ENCODE measurements around the gene CDH22.
A peak's percentile ranks its signal among the peaks of the same experiment; 100 is the strongest.

Gene CDH22

DNA sequence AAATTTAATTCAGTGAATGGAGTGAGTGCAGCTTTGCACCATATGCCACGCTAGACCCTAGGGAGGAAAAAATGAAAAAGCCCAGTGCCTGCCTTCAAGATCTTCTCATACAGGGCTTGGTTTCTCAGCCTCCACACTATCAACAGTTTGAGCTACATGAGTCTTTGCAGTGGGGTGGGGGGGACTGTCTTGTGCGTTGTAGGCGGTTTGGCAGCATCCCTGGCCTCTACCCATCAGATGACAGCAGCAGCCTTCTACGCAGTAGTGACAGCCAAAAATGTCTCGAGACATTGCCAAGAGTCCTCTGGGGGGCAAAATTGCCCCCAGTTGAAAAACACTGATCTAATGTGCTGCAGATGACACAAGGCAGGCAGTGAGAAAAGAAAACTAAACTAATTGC lies 6.2 kb downstream of the CDH22 start:
- Histone ChIP-seq H3K14ac (ENCODE audit: low read length) (no peak overlapping the region), H3K4me1 (ENCODE audit: control insufficient read depth in 2 of 2, insufficient read depth in 1 of 2, low read depth in 1 of 2, low read length in 2 of 2) (no peaks in the 10 kb centered on the region), H3K4me2 (ENCODE audit: insufficient read depth, low read length, poor library complexity, severe bottlenecking) (no peak overlapping the region), H3K9ac (ENCODE audit: low read depth, low read length, poor library complexity) (no peak overlapping the region), H4K8ac (ENCODE audit: low read depth, low read length) (no peak overlapping the region), H4K91ac (ENCODE audit: low read depth, low read length, poor library complexity) (no peak overlapping the region), H3K4ac (ENCODE audit: low read length) (no peak overlapping the region), H3K79me1 (ENCODE audit: low read depth, low read length) (no peaks in the 10 kb centered on the region), H3K27ac (replicated peaks; ENCODE audit: low read length) (no peak overlapping the region), H3K18ac (ENCODE audit: low read length) (no peak overlapping the region), H2BK12ac (ENCODE audit: low read length) (no peak overlapping the region), H3K27me3 (ENCODE audit: control insufficient read depth in 3 of 3, insufficient read depth in 3 of 3, low read depth in 1 of 3, low read length in 3 of 3) (peaks cover under 1 to 74% (median 15%) of the 10 kb centered on the region in 3 experiments), H2BK5ac (ENCODE audit: low read length) (no peak overlapping the region), H2AK5ac (ENCODE audit: low read depth, low read length) (no peak overlapping the region), H2BK120ac (ENCODE audit: low read depth, low read length) (no peak overlapping the region), H3K36me3 (replicated peaks in 1 of 2; ENCODE audit: control insufficient read depth in 2 of 2, insufficient read depth in 2 of 2, low read length in 2 of 2) (no peaks in the 10 kb centered on the region), H3K9me3 (replicated peaks in 1 of 2; ENCODE audit: control insufficient read depth in 2 of 2, insufficient read depth in 1 of 2, low read depth in 1 of 2, low read length in 2 of 2) (no peaks in the 10 kb centered on the region), H3K4me3 (ENCODE audit: low read length in 2 of 2) (no peak overlapping the region), H2BK15ac (ENCODE audit: low read length) (no peak overlapping the region), H2AFZ (ENCODE audit: low read length) (no peak overlapping the region), H3K23ac (ENCODE audit: low read depth, low read length, poor library complexity) (no peak overlapping the region)
- no peak for DNase-seq (ENCODE audit: low spot score)
- WGBS, 2 donors (ENCODE audit: extremely low coverage in 2 of 2, insufficient read length in 2 of 2, insufficient replicate concordance in 1 of 2), result no CpG with 5 or more reads among the region's 5 CpGs

DNA sequence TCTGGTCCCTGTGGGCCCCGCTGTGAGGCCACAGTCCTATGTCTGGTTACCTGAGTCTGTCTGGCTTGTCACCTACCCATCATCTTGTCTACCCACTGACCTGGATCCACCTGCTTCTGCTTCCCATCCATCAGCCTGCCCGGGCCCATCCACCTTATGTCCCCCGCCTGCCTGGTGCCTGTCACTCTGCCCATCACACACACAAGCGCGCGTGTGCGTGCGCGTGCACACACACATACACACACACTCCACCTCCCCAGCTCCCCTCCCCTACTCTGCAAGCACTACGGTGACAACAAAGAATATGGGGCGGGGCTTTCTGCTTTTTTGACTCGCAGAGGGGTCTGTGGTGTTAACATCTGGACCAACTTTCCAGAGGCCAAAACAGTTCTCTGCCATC lies 8.0 kb downstream of the CDH22 start:
- Histone ChIP-seq H4K8ac (ENCODE audit: low read depth, low read length) (no peak overlapping the region), H3K23ac (ENCODE audit: low read depth, low read length, poor library complexity) (peak overlapping the region; percentile 46), H4K91ac (ENCODE audit: low read depth, low read length, poor library complexity) (peak overlapping the region; percentile 19), H3K27me3 (ENCODE audit: control insufficient read depth in 3 of 3, insufficient read depth in 3 of 3, low read depth in 1 of 3, low read length in 3 of 3) (peaks cover 0 to 71% (median 2%) of the 10 kb centered on the region in 3 experiments), H3K4me3 (ENCODE audit: low read length in 2 of 2) (no peak overlapping the region), H3K14ac (ENCODE audit: low read length) (peak overlapping the region; percentile 32), H2BK120ac (ENCODE audit: low read depth, low read length) (no peak overlapping the region), H3K4me1 (ENCODE audit: control insufficient read depth in 2 of 2, insufficient read depth in 1 of 2, low read depth in 1 of 2, low read length in 2 of 2) (peaks cover 0 to 5% of the 10 kb centered on the region in 2 donors), H3K36me3 (replicated peaks in 1 of 2; ENCODE audit: control insufficient read depth in 2 of 2, insufficient read depth in 2 of 2, low read length in 2 of 2) (no peaks in the 10 kb centered on the region), H2AFZ (ENCODE audit: low read length) (no peak overlapping the region), H2AK5ac (ENCODE audit: low read depth, low read length) (no peak overlapping the region), H3K4me2 (ENCODE audit: insufficient read depth, low read length, poor library complexity, severe bottlenecking) (no peak overlapping the region), H2BK15ac (ENCODE audit: low read length) (peak overlapping the region; percentile 32), H3K79me1 (ENCODE audit: low read depth, low read length) (no peaks in the 10 kb centered on the region), H3K18ac (ENCODE audit: low read length) (no peak overlapping the region), H3K9ac (ENCODE audit: low read depth, low read length, poor library complexity) (peak overlapping the region; percentile 24), H3K4ac (ENCODE audit: low read length) (no peak overlapping the region), H3K27ac (replicated peaks; ENCODE audit: low read length) (no peak overlapping the region), H2BK5ac (ENCODE audit: low read length) (no peak overlapping the region), H3K9me3 (replicated peaks in 1 of 2; ENCODE audit: control insufficient read depth in 2 of 2, insufficient read depth in 1 of 2, low read depth in 1 of 2, low read length in 2 of 2) (no peaks in the 10 kb centered on the region), H2BK12ac (ENCODE audit: low read length) (no peak overlapping the region)
- no peak for DNase-seq (ENCODE audit: low spot score)
- WGBS, 2 donors (ENCODE audit: extremely low coverage in 2 of 2, insufficient read length in 2 of 2, insufficient replicate concordance in 1 of 2), result no CpG with 5 or more reads among the region's 12 CpGs

DNA sequence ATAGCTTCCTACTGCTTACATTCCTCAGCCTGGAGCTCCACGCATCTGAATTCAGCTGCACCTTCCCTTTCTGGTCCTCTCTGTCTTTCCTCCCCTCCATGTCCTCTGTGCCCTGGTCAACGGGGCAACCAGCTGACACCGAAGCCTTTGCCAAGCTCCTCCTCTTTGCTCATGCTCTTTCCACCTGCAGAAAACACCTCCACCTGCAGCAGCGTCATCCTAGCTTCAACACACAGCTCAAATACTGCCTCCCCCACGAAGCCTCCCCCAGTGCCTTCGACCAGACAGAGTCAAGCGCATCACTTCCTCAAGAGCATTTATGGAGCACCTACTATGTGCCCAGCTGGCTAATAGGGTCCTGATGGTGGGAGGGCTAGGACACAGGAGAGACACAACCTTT lies 9.2 kb downstream of the CDH22 start:
- H2AK5ac ChIP-seq (ENCODE audit: low read depth, low read length), result no peak overlapping the region
- H3K4ac ChIP-seq (ENCODE audit: low read length), result no peak overlapping the region
- H2BK12ac ChIP-seq (ENCODE audit: low read length), result no peak overlapping the region
- no peak overlapping the region for H4K8ac ChIP-seq (ENCODE audit: low read depth, low read length)
- H3K9me3 ChIP-seq (replicated peaks in 1 of 2; ENCODE audit: control insufficient read depth in 2 of 2, insufficient read depth in 1 of 2, low read depth in 1 of 2, low read length in 2 of 2), result no peaks in the 10 kb centered on the region
- no peak overlapping the region for H3K9ac ChIP-seq (ENCODE audit: low read depth, low read length, poor library complexity)
- H3K27ac ChIP-seq (replicated peaks; ENCODE audit: low read length), result no peak overlapping the region
- H4K91ac ChIP-seq (ENCODE audit: low read depth, low read length, poor library complexity), result no peak overlapping the region
- WGBS, 2 donors (ENCODE audit: extremely low coverage in 2 of 2, insufficient read length in 2 of 2, insufficient replicate concordance in 1 of 2), result no CpG with 5 or more reads among the region's 7 CpGs
- H2BK15ac ChIP-seq (ENCODE audit: low read length), result no peak overlapping the region
- H2AFZ ChIP-seq (ENCODE audit: low read length), result no peak overlapping the region
- H3K4me1 ChIP-seq (ENCODE audit: control insufficient read depth in 2 of 2, insufficient read depth in 1 of 2, low read depth in 1 of 2, low read length in 2 of 2), result peaks cover 0 to 8% of the 10 kb centered on the region in 2 donors
- H2BK120ac ChIP-seq (ENCODE audit: low read depth, low read length), result no peak overlapping the region
- H3K36me3 ChIP-seq (replicated peaks in 1 of 2; ENCODE audit: control insufficient read depth in 2 of 2, insufficient read depth in 2 of 2, low read length in 2 of 2), result no peaks in the 10 kb centered on the region
- DNase-seq (ENCODE audit: low spot score), result no peak
- no peak overlapping the region for H3K4me2 ChIP-seq (ENCODE audit: insufficient read depth, low read length, poor library complexity, severe bottlenecking)
- no peak overlapping the region for H3K18ac ChIP-seq (ENCODE audit: low read length)
- H3K4me3 ChIP-seq (ENCODE audit: low read length in 2 of 2), result peak overlapping the region in 1 of 2 donors; percentile 23
- no peak overlapping the region for H2BK5ac ChIP-seq (ENCODE audit: low read length)
- H3K79me1 ChIP-seq (ENCODE audit: low read depth, low read length), result no peaks in the 10 kb centered on the region
- no peak overlapping the region for H3K14ac ChIP-seq (ENCODE audit: low read length)
- peaks cover 0 to 70% (median 0%) of the 10 kb centered on the region in 3 experiments for H3K27me3 ChIP-seq (ENCODE audit: control insufficient read depth in 3 of 3, insufficient read depth in 3 of 3, low read depth in 1 of 3, low read length in 3 of 3)
- no peak overlapping the region for H3K23ac ChIP-seq (ENCODE audit: low read depth, low read length, poor library complexity)

DNA sequence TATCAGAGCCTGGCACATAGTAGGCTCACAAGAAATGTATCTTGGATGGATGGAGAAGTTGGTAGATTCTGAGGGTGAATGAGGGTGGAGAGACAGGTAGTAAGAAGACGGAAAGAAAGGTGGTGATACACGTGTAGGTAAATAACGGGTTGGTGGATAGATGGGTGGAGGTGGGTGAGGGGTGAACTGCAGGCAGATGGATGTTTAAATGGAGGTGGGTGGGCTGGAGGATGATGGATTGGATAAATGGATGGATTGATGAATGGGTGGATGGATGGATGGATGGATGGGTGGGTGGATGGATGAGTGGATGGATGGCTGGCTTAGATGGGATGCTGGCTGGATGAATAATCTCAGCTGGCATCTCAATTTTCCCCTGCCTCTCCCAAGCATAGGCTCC lies 9.9 kb downstream of the CDH22 start:
- no peak overlapping the region for H3K4ac ChIP-seq (ENCODE audit: low read length)
- H3K4me3 ChIP-seq (ENCODE audit: low read length in 2 of 2), result no peak overlapping the region
- no peak overlapping the region for H2AK5ac ChIP-seq (ENCODE audit: low read depth, low read length)
- no peak overlapping the region for H2BK5ac ChIP-seq (ENCODE audit: low read length)
- H2BK12ac ChIP-seq (ENCODE audit: low read length), result no peak overlapping the region
- no peak overlapping the region for H3K4me2 ChIP-seq (ENCODE audit: insufficient read depth, low read length, poor library complexity, severe bottlenecking)
- H3K18ac ChIP-seq (ENCODE audit: low read length), result no peak overlapping the region
- H4K8ac ChIP-seq (ENCODE audit: low read depth, low read length), result no peak overlapping the region
- H3K79me1 ChIP-seq (ENCODE audit: low read depth, low read length), result no peaks in the 10 kb centered on the region
- H3K14ac ChIP-seq (ENCODE audit: low read length), result no peak overlapping the region
- H4K91ac ChIP-seq (ENCODE audit: low read depth, low read length, poor library complexity), result no peak overlapping the region
- H3K27me3 ChIP-seq (ENCODE audit: control insufficient read depth in 3 of 3, insufficient read depth in 3 of 3, low read depth in 1 of 3, low read length in 3 of 3), result peaks cover 0 to 65% (median 0%) of the 10 kb centered on the region in 3 experiments
- no peak overlapping the region for H3K23ac ChIP-seq (ENCODE audit: low read depth, low read length, poor library complexity)
- no peak overlapping the region for H2BK120ac ChIP-seq (ENCODE audit: low read depth, low read length)
- peaks cover 0 to 8% of the 10 kb centered on the region in 2 donors for H3K4me1 ChIP-seq (ENCODE audit: control insufficient read depth in 2 of 2, insufficient read depth in 1 of 2, low read depth in 1 of 2, low read length in 2 of 2)
- no peak overlapping the region for H3K9ac ChIP-seq (ENCODE audit: low read depth, low read length, poor library complexity)
- no peak overlapping the region for H2AFZ ChIP-seq (ENCODE audit: low read length)
- DNase-seq (ENCODE audit: low spot score), result no peak
- no peaks in the 10 kb centered on the region for H3K36me3 ChIP-seq (replicated peaks in 1 of 2; ENCODE audit: control insufficient read depth in 2 of 2, insufficient read depth in 2 of 2, low read length in 2 of 2)
- no peak overlapping the region for H2BK15ac ChIP-seq (ENCODE audit: low read length)
- 100% methylated on average over 2 of the region's 3 CpGs; no CpG with 5 or more reads in 1 of the 2 donors for WGBS, 2 donors (ENCODE audit: extremely low coverage in 2 of 2, insufficient read length in 2 of 2, insufficient replicate concordance in 1 of 2)
- H3K9me3 ChIP-seq (replicated peaks in 1 of 2; ENCODE audit: control insufficient read depth in 2 of 2, insufficient read depth in 1 of 2, low read depth in 1 of 2, low read length in 2 of 2), result no peaks in the 10 kb centered on the region
- H3K27ac ChIP-seq (replicated peaks; ENCODE audit: low read length), result no peak overlapping the region

All from neuronal stem cell (in vitro differentiated cells).